GM15510 (cell line): Measurements from ENCODE around the gene SKIC2.

Experiments used
- POLR2A ChIP-seq: IDR thresholded peaks from 3 replicates; pipeline ENCODE4 v1.6.1; 2011; ENCODE audit warnings: borderline replicate concordance; ENCODE audit not compliant: insufficient read length; ENCODE audit errors: extremely low read depth

SKIC2 gene

GRCh38 chr6:31935021-31935420 is 24.0 kb upstream of the SKIC2 start:
- no peak for TF ChIP-seq POLR2A

DNA sequence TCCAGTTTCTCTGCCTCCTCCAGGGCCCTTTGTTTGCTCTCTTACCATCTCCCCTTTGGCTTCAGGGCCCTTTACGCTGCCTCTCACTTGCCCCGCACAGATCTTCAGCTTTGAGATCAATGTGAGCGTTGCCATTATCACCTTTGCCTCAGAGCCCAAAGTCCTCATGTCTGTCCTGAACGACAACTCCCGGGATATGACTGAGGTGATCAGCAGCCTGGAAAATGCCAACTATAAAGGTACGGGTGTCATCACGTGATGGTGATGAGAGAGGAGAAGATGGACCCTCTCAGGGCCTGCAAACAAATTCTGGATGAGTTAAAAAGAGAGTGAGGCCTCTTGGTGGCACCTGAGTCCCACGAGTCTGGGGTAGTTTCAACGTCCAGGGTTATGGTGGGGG is 23.2 kb upstream of the SKIC2 start:
- no peak for TF ChIP-seq POLR2A

GRCh38 chr6:31940256-31940664 is 18.7 kb upstream of the SKIC2 start:
- TF ChIP-seq POLR2A = no peak

GRCh38 chr6:31943742-31944141 is 15.2 kb upstream of the SKIC2 start:
- no peak for TF ChIP-seq POLR2A

GRCh38 chr6:31945154-31945506 is 13.8 kb upstream of the SKIC2 start:
- no peak for TF ChIP-seq POLR2A

DNA sequence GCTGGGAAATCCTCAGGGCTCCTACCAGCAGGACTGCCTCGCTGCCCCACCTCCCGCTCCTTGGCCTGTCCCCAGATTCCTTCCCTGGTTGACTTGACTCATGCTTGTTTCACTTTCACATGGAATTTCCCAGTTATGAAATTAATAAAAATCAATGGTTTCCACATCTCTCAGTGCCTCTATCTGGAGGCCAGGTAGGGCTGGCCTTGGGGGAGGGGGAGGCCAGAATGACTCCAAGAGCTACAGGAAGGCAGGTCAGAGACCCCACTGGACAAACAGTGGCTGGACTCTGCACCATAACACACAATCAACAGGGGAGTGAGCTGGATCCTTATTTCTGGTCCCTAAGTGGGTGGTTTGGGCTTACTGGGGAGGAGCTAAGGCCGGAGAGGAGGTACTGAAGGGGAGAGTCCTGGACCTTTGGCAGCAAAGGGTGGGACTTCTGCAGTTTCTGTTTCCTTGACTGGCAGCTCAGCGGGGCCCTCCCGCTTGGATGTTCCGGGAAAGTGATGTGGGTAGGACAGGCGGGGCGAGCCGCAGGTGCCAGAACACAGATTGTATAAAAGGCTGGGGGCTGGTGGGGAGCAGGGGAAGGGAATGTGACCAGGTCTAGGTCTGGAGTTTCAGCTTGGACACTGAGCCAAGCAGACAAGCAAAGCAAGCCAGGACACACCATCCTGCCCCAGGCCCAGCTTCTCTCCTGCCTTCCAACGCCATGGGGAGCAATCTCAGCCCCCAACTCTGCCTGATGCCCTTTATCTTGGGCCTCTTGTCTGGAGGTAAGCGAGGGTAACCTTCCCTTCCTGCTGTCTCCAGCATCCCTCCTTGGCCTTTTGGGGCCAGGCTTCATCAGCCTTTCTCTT is 13.2 kb upstream of the SKIC2 start, which contains the start of gene CFB:
Gene CFB, plus strand, starts transcription at position 589 of the 863 bp plus-strand sequence. Its CDS starts 127 bp downstream, at position 716.
- TF ChIP-seq POLR2A = no peak

GRCh38 chr6:31946370-31946885 is 12.5 kb upstream of the SKIC2 start:
- TF ChIP-seq POLR2A = no peak

DNA sequence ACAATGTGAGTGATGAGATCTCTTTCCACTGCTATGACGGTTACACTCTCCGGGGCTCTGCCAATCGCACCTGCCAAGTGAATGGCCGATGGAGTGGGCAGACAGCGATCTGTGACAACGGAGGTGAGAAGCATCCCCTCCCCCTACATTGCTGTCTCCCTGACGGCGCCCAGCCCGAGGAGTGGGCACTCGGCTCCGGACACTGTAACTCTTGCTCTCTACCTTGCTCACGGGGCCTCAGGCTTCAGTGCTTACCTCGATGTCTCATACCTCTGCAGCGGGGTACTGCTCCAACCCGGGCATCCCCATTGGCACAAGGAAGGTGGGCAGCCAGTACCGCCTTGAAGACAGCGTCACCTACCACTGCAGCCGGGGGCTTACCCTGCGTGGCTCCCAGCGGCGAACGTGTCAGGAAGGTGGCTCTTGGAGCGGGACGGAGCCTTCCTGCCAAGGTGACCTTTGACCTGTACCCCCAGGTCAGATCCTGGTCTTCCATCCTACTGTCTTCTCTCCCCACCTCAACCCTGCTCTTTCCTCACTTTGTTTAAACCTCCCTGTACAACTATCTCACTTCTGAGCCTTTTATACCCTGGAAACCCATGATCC is 11.8 kb upstream of the SKIC2 start:
- TF ChIP-seq POLR2A = no peak

DNA sequence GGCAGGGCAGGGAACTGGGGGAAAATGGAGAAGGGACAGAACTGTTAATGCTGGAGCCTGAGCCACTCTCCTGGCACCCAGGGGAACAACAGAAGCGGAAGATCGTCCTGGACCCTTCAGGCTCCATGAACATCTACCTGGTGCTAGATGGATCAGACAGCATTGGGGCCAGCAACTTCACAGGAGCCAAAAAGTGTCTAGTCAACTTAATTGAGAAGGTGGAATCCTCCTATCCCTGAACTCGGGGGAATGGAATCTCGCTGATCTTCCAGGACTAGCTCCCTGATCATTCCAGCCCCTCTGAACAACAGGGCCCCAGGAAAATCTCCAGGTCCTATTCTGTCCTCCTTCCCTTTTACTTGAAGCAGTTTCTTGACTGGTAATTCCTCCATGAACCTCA is 11.1 kb upstream of the SKIC2 start:
- no peak for TF ChIP-seq POLR2A

DNA sequence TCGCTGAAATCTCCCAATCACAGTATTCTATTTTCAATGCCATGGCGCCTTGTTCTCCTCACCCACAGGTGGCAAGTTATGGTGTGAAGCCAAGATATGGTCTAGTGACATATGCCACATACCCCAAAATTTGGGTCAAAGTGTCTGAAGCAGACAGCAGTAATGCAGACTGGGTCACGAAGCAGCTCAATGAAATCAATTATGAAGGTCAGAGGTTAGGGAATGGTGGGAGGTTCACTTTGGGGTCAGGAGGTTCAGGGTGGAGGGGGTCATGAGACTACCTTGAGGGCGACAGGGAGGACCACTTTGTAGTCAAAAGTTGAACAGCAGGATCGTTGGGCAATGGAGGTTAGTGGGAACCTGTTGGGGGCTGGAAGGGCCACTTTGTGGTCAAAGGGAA is 10.7 kb upstream of the SKIC2 start:
- no peak for TF ChIP-seq POLR2A

- no peak for TF ChIP-seq POLR2A
Observed at GRCh38 chr6:31948753-31949413, 10.1 kb upstream of the SKIC2 start.

GRCh38 chr6:31949926-31950548 is 8.9 kb upstream of the SKIC2 start:
- TF ChIP-seq POLR2A = no peak

GRCh38 chr6:31952140-31952805 is 6.7 kb upstream of the SKIC2 start:
- no peak for TF ChIP-seq POLR2A

GRCh38 chr6:31952890-31953289 is 6.1 kb upstream of the SKIC2 start:
- no peak for TF ChIP-seq POLR2A
